Measurements from ENCODE around the gene GPR82. TPM values are rescaled to one million over a fixed set of nuclear protein-coding genes. Genes with fewer than 3 reads are reported as not detected.

GPR82 gene
- total and polyA plus RNA-seq, 9 donors: 0.06 to 0.57 (median 0.13) TPM

DNA sequence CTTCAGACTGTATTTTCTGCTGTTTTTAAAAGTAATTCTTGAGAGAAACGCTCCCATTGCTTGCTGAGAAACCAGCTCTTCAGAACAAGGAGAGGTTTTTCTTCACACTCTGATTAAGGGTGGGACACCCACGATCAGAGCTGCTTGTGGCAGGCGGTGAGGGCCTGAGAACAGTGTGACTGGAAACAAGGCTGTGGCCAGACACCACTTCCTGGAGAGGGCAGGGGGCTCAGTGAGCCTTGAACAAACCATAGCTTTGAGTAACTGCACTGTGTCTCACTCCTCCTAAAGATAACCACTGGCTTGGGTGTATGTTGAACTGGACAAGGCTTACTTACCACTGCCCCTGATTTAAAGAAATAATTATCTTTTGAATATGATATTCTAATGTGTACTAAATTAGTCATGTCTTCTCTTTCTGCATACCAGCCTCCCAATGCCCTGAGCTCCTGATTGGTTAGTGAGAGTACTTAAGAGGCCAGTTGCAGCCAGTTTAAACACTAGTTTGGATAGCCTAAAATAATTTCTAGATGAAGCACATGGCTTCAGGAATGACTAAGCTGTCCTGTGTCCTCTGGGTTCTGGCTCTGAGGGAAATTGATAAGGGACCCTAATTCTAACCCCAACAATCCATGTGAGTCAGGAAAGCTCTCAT, 3.7 kb upstream of the GPR82 start:
- TF ChIP-seq, protein P1, sequence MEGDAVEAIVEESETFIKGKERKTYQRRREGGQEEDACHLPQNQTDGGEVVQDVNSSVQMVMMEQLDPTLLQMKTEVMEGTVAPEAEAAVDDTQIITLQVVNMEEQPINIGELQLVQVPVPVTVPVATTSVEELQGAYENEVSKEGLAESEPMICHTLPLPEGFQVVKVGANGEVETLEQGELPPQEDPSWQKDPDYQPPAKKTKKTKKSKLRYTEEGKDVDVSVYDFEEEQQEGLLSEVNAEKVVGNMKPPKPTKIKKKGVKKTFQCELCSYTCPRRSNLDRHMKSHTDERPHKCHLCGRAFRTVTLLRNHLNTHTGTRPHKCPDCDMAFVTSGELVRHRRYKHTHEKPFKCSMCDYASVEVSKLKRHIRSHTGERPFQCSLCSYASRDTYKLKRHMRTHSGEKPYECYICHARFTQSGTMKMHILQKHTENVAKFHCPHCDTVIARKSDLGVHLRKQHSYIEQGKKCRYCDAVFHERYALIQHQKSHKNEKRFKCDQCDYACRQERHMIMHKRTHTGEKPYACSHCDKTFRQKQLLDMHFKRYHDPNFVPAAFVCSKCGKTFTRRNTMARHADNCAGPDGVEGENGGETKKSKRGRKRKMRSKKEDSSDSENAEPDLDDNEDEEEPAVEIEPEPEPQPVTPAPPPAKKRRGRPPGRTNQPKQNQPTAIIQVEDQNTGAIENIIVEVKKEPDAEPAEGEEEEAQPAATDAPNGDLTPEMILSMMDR (IDR thresholded peaks at IDR 0.05): no peak
- TF ChIP-seq EP300 (IDR thresholded peaks at IDR 0.05) (no peak), POLR2A (IDR thresholded peaks at IDR 0.05) (no peak)
- Histone ChIP-seq H3K27me3 (no peaks in the 10 kb centered on the region), H3K27ac (no peak overlapping the region), H3K9me3 (no peaks in the 10 kb centered on the region), H3K36me3 (no peaks in the 10 kb centered on the region), H3K4me1 (ENCODE audit: insufficient read depth) (no peaks in the 10 kb centered on the region), H3K4me3 (no peak overlapping the region)
- WGBS, 3 donors: 70 to 77% (median 74%) methylated on average over 3 of the region's 3 CpGs
- intact Hi-C loops (cut with DNase I): no loop called here
- no peak for DNase-seq

DNA sequence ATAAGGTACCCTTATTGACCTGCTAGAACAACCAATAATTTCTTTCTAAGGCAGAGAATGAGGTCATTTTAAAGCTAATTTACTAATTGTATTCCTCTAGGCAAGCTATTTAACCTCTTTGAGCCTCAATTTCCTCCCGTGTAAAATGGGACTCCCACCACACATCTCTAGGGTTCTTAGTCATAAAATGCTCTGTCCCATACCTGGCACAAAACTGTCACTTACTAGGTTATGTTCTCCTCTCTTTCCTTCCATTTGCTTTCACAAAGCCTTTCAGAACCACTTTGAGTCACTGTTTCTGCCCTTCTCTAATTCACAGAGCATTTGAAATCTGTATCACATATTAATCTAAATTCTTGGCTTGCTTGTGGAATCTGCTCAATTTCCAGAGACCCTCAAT, 2.4 kb upstream of the GPR82 start:
- no peaks in the 10 kb centered on the region for H3K36me3 ChIP-seq
- H3K27ac ChIP-seq: no peak overlapping the region
- intact Hi-C loops (cut with DNase I): no loop called here
- no peaks in the 10 kb centered on the region for H3K9me3 ChIP-seq
- no peak overlapping the region for H3K4me3 ChIP-seq
- TF ChIP-seq POLR2A (IDR thresholded peaks at IDR 0.05) (no peak), EP300 (IDR thresholded peaks at IDR 0.05) (no peak)
- TF ChIP-seq, protein P1 (IDR thresholded peaks at IDR 0.05): no peak
- H3K4me1 ChIP-seq (ENCODE audit: insufficient read depth): no peaks in the 10 kb centered on the region
- H3K27me3 ChIP-seq: no peaks in the 10 kb centered on the region
- 73 to 81% (median 74%) methylated on average over 1 of the region's 1 CpG for WGBS, 3 donors
- no peak for DNase-seq

- TF ChIP-seq EP300 (IDR thresholded peaks at IDR 0.05) (no peak), POLR2A (IDR thresholded peaks at IDR 0.05) (no peak)
- TF ChIP-seq, protein P1 (IDR thresholded peaks at IDR 0.05): no peak
- Histone ChIP-seq H3K4me1 (ENCODE audit: insufficient read depth) (no peaks in the 10 kb centered on the region), H3K36me3 (no peaks in the 10 kb centered on the region), H3K4me3 (no peak overlapping the region), H3K27me3 (no peaks in the 10 kb centered on the region), H3K9me3 (no peaks in the 10 kb centered on the region), H3K27ac (no peak overlapping the region)
- intact Hi-C loops (cut with DNase I): no loop called here
- no peak for DNase-seq
- 77 to 82% (median 82%) methylated on average over 3 of the region's 3 CpGs for WGBS, 3 donors
Measured at GRCh38 chrX:41722214-41722613, 1.8 kb upstream of the GPR82 start.

GRCh38 chrX:41722816-41723618, 964 bp upstream of the GPR82 start:
- 61 to 66% (median 65%) methylated on average over 3 of the region's 3 CpGs for WGBS, 3 donors
- TF ChIP-seq, protein P1 (IDR thresholded peaks at IDR 0.05): no peak
- no peak for TF ChIP-seq EP300 (IDR thresholded peaks at IDR 0.05)
- no peak for TF ChIP-seq POLR2A (IDR thresholded peaks at IDR 0.05)
- Histone ChIP-seq H3K27ac (no peak overlapping the region), H3K27me3 (no peaks in the 10 kb centered on the region), H3K9me3 (no peaks in the 10 kb centered on the region), H3K4me3 (no peak overlapping the region), H3K4me1 (ENCODE audit: insufficient read depth) (no peaks in the 10 kb centered on the region), H3K36me3 (no peaks in the 10 kb centered on the region)
- DNase-seq: no peak
- intact Hi-C loops (cut with DNase I): no loop called here

All from ovary (tissue), 9 donors.